H1 (cell line): ENCODE measurements around the gene SLC39A11. TPM values are rescaled to one million over a fixed set of nuclear protein-coding genes. Genes with fewer than 3 reads are reported as not detected.

Experiments used
- CTCF ChIA-PET: fragments of 300-600 bp; sonication (Branson Sonifier 250); formaldehyde crosslinking; loops from one replicate; lab custom pipeline; 2021; ENCODE audit not compliant: partially characterized antibody; lab: Charles Lee
- POLR2A ChIA-PET: fragments of 300-600 bp; sonication (Branson Sonifier 250); formaldehyde crosslinking; loops from one replicate; lab custom pipeline; 2021; ENCODE audit warnings: inconsistent platforms; ENCODE audit not compliant: partially characterized antibody; lab: Charles Lee
- DNase-seq, 2 experiments: peaks; one replicate each; pipeline versions ENCODE4 v3.0.0 to v3.0.0-alpha.2; 2010 to 2022; ENCODE audit warnings: low spot score in 2 of 2, low read depth in 1 of 2, mixed read lengths in 1 of 2
- FAIRE-seq: peaks from 2 replicates; lab custom pipeline; 2011; peaks lifted over from hg19 to GRCh38; lab: Jason Lieb, UNC
- H2AFZ ChIP-seq: 2 replicates; pipeline ENCODE4 v1.8.1; 2012; ENCODE audit warnings: low read length, inconsistent platforms
- H2AK5ac ChIP-seq: 2 replicates; pipeline ENCODE4 v1.6.1; 2013; ENCODE audit warnings: low read depth, low read length
- H2BK120ac ChIP-seq: replicated peaks from 2 replicates; pipeline ENCODE3; 2013; ENCODE audit warnings: low read depth, low read length, inconsistent platforms
- H2BK12ac ChIP-seq: 2 replicates; pipeline ENCODE4 v1.6.1; 2013; ENCODE audit warnings: low read depth, low read length
- H2BK15ac ChIP-seq: 2 replicates; pipeline ENCODE4 v1.6.1; 2013; ENCODE audit warnings: low read length
- H2BK20ac ChIP-seq: 2 replicates; pipeline ENCODE4 v1.6.1; 2013; ENCODE audit warnings: low read length
- H2BK5ac ChIP-seq: 2 replicates; pipeline ENCODE4 v1.6.1; 2013; ENCODE audit warnings: low read depth, low read length
- H3K14ac ChIP-seq: 2 replicates; pipeline ENCODE4 v1.6.1; 2013; ENCODE audit warnings: inconsistent platforms; ENCODE audit not compliant: insufficient read length
- H3K18ac ChIP-seq: 2 replicates; pipeline ENCODE4 v1.6.1; 2013; ENCODE audit warnings: low read length; ENCODE audit errors: extremely low read depth
- H3K23ac ChIP-seq: 2 replicates; pipeline ENCODE4 v1.6.1; 2013; ENCODE audit warnings: inconsistent platforms; ENCODE audit not compliant: insufficient read length
- H3K23me2 ChIP-seq: 2 replicates; pipeline ENCODE4 v1.6.1; 2013; ENCODE audit warnings: low read depth, low read length
- H3K27ac ChIP-seq: 2 replicates; pipeline ENCODE4 v1.6.1; 2011; ENCODE audit warnings: low read depth, low read length, inconsistent platforms
- H3K27me3 ChIP-seq, 4 experiments: replicated peaks in 1 of 4; 1 replicate in 1 of 4; 2 replicates in 3 of 4; pipeline versions ENCODE4 v1.6.1 to v1.8.1; 2011 to 2013; ENCODE audit warnings: low read length in 3 of 4, mild to moderate bottlenecking in 3 of 4, inconsistent platforms in 2 of 4, mixed read lengths in 2 of 4, moderate library complexity in 1 of 4; ENCODE audit not compliant: control insufficient read depth in 3 of 4, insufficient read depth in 3 of 4; ENCODE audit errors: extremely low read depth in 1 of 4
- H3K36me3 ChIP-seq, 4 experiments: 2 replicates each; pipeline versions ENCODE4 v1.6.1 to v1.8.1; 2011 to 2013; ENCODE audit warnings: mild to moderate bottlenecking in 4 of 4, low read length in 3 of 4, moderate library complexity in 2 of 4, control low read depth in 1 of 4, inconsistent platforms in 1 of 4; ENCODE audit not compliant: insufficient read depth in 4 of 4, control insufficient read depth in 2 of 4
- H3K4ac ChIP-seq: replicated peaks from 2 replicates; pipeline ENCODE3; 2013; ENCODE audit warnings: low read length, low read depth, mixed read lengths, inconsistent platforms; ENCODE audit not compliant: insufficient read length
- H3K4me1 ChIP-seq, 4 experiments: replicated peaks in 1 of 4; 1 replicate in 1 of 4; 2 replicates in 3 of 4; pipeline versions ENCODE4 v1.6.1 to v1.8.1; 2011 to 2013; ENCODE audit warnings: low read length in 3 of 4, inconsistent platforms in 2 of 4, mixed read lengths in 1 of 4; ENCODE audit not compliant: insufficient read depth in 4 of 4, control insufficient read depth in 3 of 4
- H3K4me2 ChIP-seq, 2 experiments: 2 replicates each; pipeline versions ENCODE4 v1.6.1 to v1.8.1; 2011 to 2013; ENCODE audit warnings: low read depth in 2 of 2, low read length in 2 of 2, control low read depth in 1 of 2, inconsistent platforms in 1 of 2, mild to moderate bottlenecking in 1 of 2; ENCODE audit not compliant: insufficient read depth in 1 of 2
- H3K4me3 ChIP-seq, 4 experiments: fragments of 200-600, 300-600 bp in 1 of 4; sonication (generic), shearing (Covaris generic), sonication (Bioruptor Twin) in 1 of 4; 2 replicates each; pipeline versions ENCODE4 v1.5.1 to v1.8.1; 2011 to 2016; ENCODE audit warnings: low read length in 4 of 4, low read depth in 3 of 4, control low read depth in 2 of 4, inconsistent platforms in 2 of 4, mild to moderate bottlenecking in 2 of 4, mixed read lengths in 1 of 4, moderate library complexity in 1 of 4; ENCODE audit not compliant: insufficient read depth in 2 of 4; ENCODE audit errors: extremely low read depth in 1 of 4
- H3K56ac ChIP-seq: replicated peaks from 2 replicates; pipeline ENCODE3; 2013; ENCODE audit warnings: low read depth, mild to moderate bottlenecking, mixed read lengths, low read length, inconsistent platforms; ENCODE audit not compliant: insufficient read length
- H3K79me1 ChIP-seq: 2 replicates; pipeline ENCODE4 v1.6.1; 2013; ENCODE audit warnings: low read depth, low read length, control low read depth
- H3K79me2 ChIP-seq, 2 experiments: 2 replicates each; pipeline versions ENCODE4 v1.6.1 to v1.8.1; 2012 to 2013; ENCODE audit warnings: low read length in 2 of 2, mild to moderate bottlenecking in 2 of 2, inconsistent platforms in 1 of 2; ENCODE audit not compliant: insufficient read depth in 2 of 2, control insufficient read depth in 1 of 2
- H3K9ac ChIP-seq, 4 experiments: replicated peaks in 1 of 4; 1 replicate in 1 of 4; 2 replicates in 3 of 4; pipeline versions ENCODE4 v1.6.1 to v1.8.1; 2011 to 2013; ENCODE audit warnings: low read depth in 3 of 4, low read length in 3 of 4, control low read depth in 2 of 4, mild to moderate bottlenecking in 2 of 4, moderate library complexity in 2 of 4, inconsistent platforms in 1 of 4; ENCODE audit errors: extremely low read depth in 1 of 4
- H3K9me3 ChIP-seq, 2 experiments: 2 replicates each; pipeline versions ENCODE4 v1.6.1 to v1.8.1; 2012 to 2013; ENCODE audit warnings: mild to moderate bottlenecking in 2 of 2, moderate library complexity in 2 of 2, control low read depth in 1 of 2, inconsistent platforms in 1 of 2, low read depth in 1 of 2, low read length in 1 of 2, mixed read lengths in 1 of 2; ENCODE audit not compliant: insufficient read depth in 2 of 2
- H4K20me1 ChIP-seq, 2 experiments: replicated peaks in 1 of 2; 2 replicates each; pipeline versions ENCODE3 to v1.8.1; 2011 to 2013; ENCODE audit warnings: inconsistent platforms in 2 of 2, low read length in 2 of 2, mild to moderate bottlenecking in 1 of 2; ENCODE audit not compliant: insufficient read depth in 2 of 2, control insufficient read depth in 1 of 2
- H4K5ac ChIP-seq: 2 replicates; pipeline ENCODE4 v1.6.1; 2013; ENCODE audit warnings: low read length, low read depth, mixed read lengths, inconsistent platforms; ENCODE audit not compliant: insufficient read length
- H4K8ac ChIP-seq: 2 replicates; pipeline ENCODE4 v1.8.0; 2013; ENCODE audit warnings: mild to moderate bottlenecking, moderate library complexity, low read length, inconsistent platforms; ENCODE audit not compliant: insufficient read depth; ENCODE audit errors: extremely low read depth
- H4K91ac ChIP-seq: replicated peaks from 2 replicates; pipeline ENCODE3; 2013; ENCODE audit warnings: low read length, mixed read lengths, inconsistent platforms; ENCODE audit not compliant: insufficient read length
- ASH2L ChIP-seq: fragments of 200-600, 300-600 bp; sonication (generic); IDR thresholded peaks from one replicate; pipeline ENCODE4 v1.7.1; 2017; ENCODE audit warnings: low read length
- CBX8 ChIP-seq: fragments of 300-800, 300-1000 bp; sonication (generic); IDR thresholded peaks from 2 replicates; pipeline ENCODE4 v1.7.1; 2016; ENCODE audit warnings: low read depth, low read length, borderline replicate concordance
- CHD2 ChIP-seq: IDR thresholded peaks from 2 replicates; pipeline ENCODE4 v1.6.1; 2012; ENCODE audit warnings: low read length, improper control_type of control experiment
- FOSL1 ChIP-seq: IDR thresholded peaks from 2 replicates; pipeline ENCODE4 v1.6.1; 2011; ENCODE audit warnings: mild to moderate bottlenecking, low read depth, low read length, moderate library complexity; ENCODE audit not compliant: insufficient read depth
- KDM5A ChIP-seq: fragments of 200-600 bp; IDR thresholded peaks from 2 replicates; pipeline ENCODE4 v1.7.1; 2012; ENCODE audit warnings: mild to moderate bottlenecking, low read length, inconsistent platforms, mixed read lengths
- MAFK ChIP-seq: IDR thresholded peaks from 2 replicates; pipeline ENCODE4 v1.6.1; 2012; ENCODE audit warnings: low read depth, mild to moderate bottlenecking, improper control_type of control experiment, low read length
- SP4 ChIP-seq: IDR thresholded peaks from 2 replicates; pipeline ENCODE4 v1.6.1; 2012; ENCODE audit warnings: low read length, inconsistent platforms
- TBP ChIP-seq: IDR thresholded peaks from 2 replicates; pipeline ENCODE4 v1.6.1; 2011; ENCODE audit warnings: low read depth, low read length, improper control_type of control experiment
- USF2 ChIP-seq: IDR thresholded peaks from 2 replicates; pipeline ENCODE4 v1.6.1; 2011; ENCODE audit warnings: low read length, improper control_type of control experiment
- WGBS, 2 experiments: shearing (Covaris generic) in 1 of 2; methylation state at CpG; one replicate each; pipeline versions ENCODE4 v1.1.6 to v1.1.7; 2013 to 2015; ENCODE audit warnings: low lambda C conversion rate in 2 of 2, mixed read lengths in 2 of 2, inconsistent platforms in 1 of 2, low coverage in 1 of 2, missing lambda C conversion rate in 1 of 2; ENCODE audit not compliant: insufficient replicate concordance in 2 of 2, insufficient coverage in 1 of 2, insufficient read length in 1 of 2; ENCODE audit errors: extremely low coverage in 1 of 2, missing lambda C conversion rate in 1 of 2; 5-methylcytosine and 5-hydroxymethylcytosine counted together
- polyA plus RNA-seq, 7 experiments: library from polyadenylated mRNA; depleted of rRNA in 3 of 7; stranded (reverse) in 5 of 7; unstranded in 2 of 7; fragments of >200 nt in 5 of 7; fragments of 200-250 nt in 2 of 7; gene quantifications; 1 replicate in 5 of 7; 2 replicates in 1 of 7; 4 replicates in 1 of 7; pipeline versions ENCODE4 v1.2.1 to v1.2.3, GENCODE V29; 2011 to 2013; ENCODE audit warnings: missing spikeins in 2 of 7, mixed read lengths in 2 of 7
- total RNA-seq: library from RNA; stranded (reverse); fragmentation: NEBNext Ultra II Directional; extraction: Animal tissue kit (Norgen Biotek cat#: 25700); gene quantifications from 2 replicates; pipeline ENCODE4 v1.2.1, GENCODE V29; 2021

Gene SLC39A11
- total and polyA plus RNA-seq, 2 of the 8 experiments (the other 6 are each of a cell fraction or from before 2014, with no cell fraction given) = 12.2 to 19.6 TPM

DNA sequence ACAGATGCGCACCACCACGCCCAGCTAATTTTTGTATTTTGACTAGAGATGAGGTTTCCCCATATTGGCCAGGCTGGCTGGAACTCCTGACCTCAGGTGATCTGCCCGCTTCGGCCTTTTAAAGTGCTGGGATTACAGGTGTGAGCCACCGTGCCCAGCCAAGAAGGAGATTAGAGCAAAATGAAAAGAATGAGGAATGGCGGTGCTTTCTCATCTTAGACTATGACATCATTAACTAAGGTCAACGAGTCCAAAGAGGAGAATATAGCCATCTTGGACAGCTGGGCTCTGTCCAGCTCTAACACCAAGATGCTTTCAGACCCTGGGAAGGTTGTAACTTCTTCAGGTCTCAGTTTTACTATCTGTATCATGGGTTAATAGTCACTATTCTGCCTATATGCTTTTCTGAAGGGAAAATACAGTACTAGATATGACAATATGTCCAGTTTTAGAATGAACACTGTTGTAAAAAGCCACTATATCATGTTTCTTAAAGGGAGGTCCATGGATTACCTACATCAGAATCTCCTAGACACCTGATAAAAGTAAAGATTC is 76.7 kb downstream of the SLC39A11 start:
- Histone ChIP-seq H3K56ac (no peak overlapping the region), H3K23ac (no peak overlapping the region), H2AK5ac (no peak overlapping the region), H2BK12ac (no peak overlapping the region), H3K27ac (no peak overlapping the region), H3K4me1 (peaks cover 0 to 5% (median 3%) of the 10 kb centered on the region in 4 experiments; a peak in 5 of 7 replicates), H3K23me2 (no peaks in the 10 kb centered on the region), H3K4me3 (no peak overlapping the region), H3K18ac (no peak overlapping the region), H4K91ac (no peak overlapping the region), H3K4ac (no peak overlapping the region), H3K79me2 (no peaks in the 10 kb centered on the region), H2AFZ (no peak overlapping the region), H2BK120ac (no peak overlapping the region), H4K8ac (no peak overlapping the region), H2BK20ac (no peak overlapping the region), H3K9me3 (no peaks in the 10 kb centered on the region), H3K79me1 (no peaks in the 10 kb centered on the region), H4K5ac (no peak overlapping the region), H3K36me3 (no peaks in the 10 kb centered on the region), H3K4me2 (no peak overlapping the region), H3K27me3 (no peaks in the 10 kb centered on the region), H3K14ac (no peak overlapping the region), H2BK15ac (no peak overlapping the region), H2BK5ac (no peak overlapping the region), H4K20me1 (no peaks in the 10 kb centered on the region), H3K9ac (no peak overlapping the region)
- DNase-seq (no peak), FAIRE-seq (no peak)
- TF ChIP-seq KDM5A (no peak), FOSL1 (no peak), USF2 (no peak), MAFK (no peak), CBX8 (no peak), TBP (no peak), CHD2 (no peak), SP4 (no peak), ASH2L (no peak)
- ChIA-PET CTCF (interaction anchor here (1.9 to 2.1 kb wide), 2 partner anchors 30 to 290 kb away, joined by 5 read pairs; no protein-coding TSS in a partner anchor), POLR2A (no interaction called here)
- WGBS, 2 experiments = 96% methylated on average over 7 of the region's 7 CpGs; no CpG with 5 or more reads in 1 of the 2 experiments
